Fibroblast of the aortic adventitia (primary cell): ENCODE measurements around the gene KLHL25. TPM values are rescaled to one million over a fixed set of nuclear protein-coding genes. Genes with fewer than 3 reads are reported as not detected.

Experiments
- DNase-seq: peaks from one replicate; pipeline ENCODE4 v3.0.0-alpha.2; 2010; ENCODE audit warnings: low read depth
- H3K4me3 ChIP-seq: 2 replicates; pipeline ENCODE4 v1.5.1; 2011; ENCODE audit warnings: low read depth, mild to moderate bottlenecking, control low read depth, low read length, moderate library complexity
- CTCF ChIP-seq: IDR thresholded peaks from 2 replicates; pipeline ENCODE4 v1.5.1; 2011; ENCODE audit warnings: mild to moderate bottlenecking, low read length, control low read depth, inconsistent platforms; ENCODE audit not compliant: insufficient read depth
- total RNA-seq: library from RNA; depleted of rRNA; stranded (reverse); fragments of >200 nt; gene quantifications from 2 replicates; pipeline ENCODE4 v1.2.3, GENCODE V29; 2012; ENCODE audit warnings: low replicate concordance

KLHL25 gene
- 2.3 and 2.8 TPM in 2 replicates for total RNA-seq

- peak within 1 kb of the TSS; percentile 78 for H3K4me3 ChIP-seq
- TF ChIP-seq CTCF: no peak
- DNase-seq: peak; percentile 91
These were observed at the start of gene KLHL25 for GRCh38 chr15:85794598-85795336. TSS of gene KLHL25 (minus strand) at chr15:85794925. CDS start at chr15:85769810, 25,115 bp downstream.

GRCh38 chr15:85840802-85841152 is 46.1 kb upstream of the KLHL25 start:
- H3K4me3 ChIP-seq: peak overlapping the region; percentile 56
- TF ChIP-seq CTCF: no peak
- DNase-seq: no peak

GRCh38 chr15:85840079-85840801 is 45.5 kb upstream of the KLHL25 start:
- peak; percentile 55 for DNase-seq
- peak overlapping the region; percentile 56 for H3K4me3 ChIP-seq
- TF ChIP-seq CTCF: peak; percentile 75

- TF ChIP-seq CTCF: no peak
- DNase-seq: no peak
- H3K4me3 ChIP-seq: no peak overlapping the region
These were observed 44.9 kb upstream of the KLHL25 start for GRCh38 chr15:85839643-85840042.

GRCh38 chr15:85838655-85839054 is 43.9 kb upstream of the KLHL25 start:
- no peak for TF ChIP-seq CTCF

GRCh38 chr15:85837881-85838280 is 43.2 kb upstream of the KLHL25 start:
- no peak for DNase-seq
- TF ChIP-seq CTCF: no peak

More at GRCh38 chr15:85838655-85839054, 43.9 kb upstream of the KLHL25 start:
- no peak for DNase-seq
- H3K4me3 ChIP-seq: no peak overlapping the region

More at GRCh38 chr15:85837881-85838280, 43.2 kb upstream of the KLHL25 start:
- H3K4me3 ChIP-seq: no peak overlapping the region
